Activated CD8-positive, alpha-beta T cell treated with anti-CD3 and anti-CD28 coated beads, Interleukin-2, amount 10 ng/mL, durations not matched to agents 7 days and 5 days (primary cell): ENCODE measurements around the gene EFNA5. TPM values are rescaled to one million over a fixed set of nuclear protein-coding genes. Genes with fewer than 3 reads are reported as not detected.

ENCODE experiments used
- ATAC-seq: fragments of 150-1000 bp; cut with Tn5 transposase; one replicate; pipeline ENCODE4 v1.10.0; 2021; ENCODE audit warnings: moderate library complexity
- CTCF ChIA-PET: fragments of 350-600 bp; sonication (Branson Sonifier 250); formaldehyde crosslinking; loops from one replicate; lab custom pipeline; 2021; ENCODE audit warnings: antibody characterized with exemption; lab: Charles Lee
- POLR2A ChIA-PET: fragments of 350-600 bp; sonication (Branson Sonifier 250); formaldehyde crosslinking; loops from one replicate; lab custom pipeline; 2021; ENCODE audit warnings: antibody characterized with exemption; lab: Charles Lee
- DNase-seq: peaks from one replicate; pipeline ENCODE4 v3.0.0-alpha.2; 2020
- H3K27ac Mint-ChIP-seq: one replicate; pipeline ENCODE4 v1.8.0; 2021; ENCODE audit warnings: mild to moderate bottlenecking, mixed read lengths
- H3K27me3 Mint-ChIP-seq: one replicate; pipeline ENCODE4 v1.8.0; 2021; ENCODE audit warnings: low read depth, mixed read lengths
- H3K36me3 Mint-ChIP-seq: one replicate; pipeline ENCODE4 v1.8.0; 2021; ENCODE audit warnings: low read depth, mixed read lengths
- H3K4me1 Mint-ChIP-seq: one replicate; pipeline ENCODE4 v1.8.0; 2021; ENCODE audit warnings: low read depth, mixed read lengths
- H3K4me3 Mint-ChIP-seq: one replicate; pipeline ENCODE4 v1.8.0; 2021; ENCODE audit warnings: mild to moderate bottlenecking, mixed read lengths
- H3K9me3 Mint-ChIP-seq: one replicate; pipeline ENCODE4 v1.8.0; 2022; ENCODE audit warnings: mixed read lengths; ENCODE audit not compliant: insufficient read depth
- total RNA-seq, 2 experiments: library from RNA; stranded (reverse); gene quantifications; one replicate each; pipeline ENCODE4 v1.2.3, GENCODE V29; 2021

The EFNA5 gene
- total RNA-seq, 2 experiments from 2014 or later, result not detected

GRCh38 chr5:107401470-107402122 is 269.1 kb downstream of the EFNA5 start:
- Mint-ChIP-seq H3K27me3 (peaks cover under 1% of the 10 kb centered on the region), H3K27ac (no peak overlapping the region), H3K9me3 (no peaks in the 10 kb centered on the region), H3K36me3 (no peaks in the 10 kb centered on the region), H3K4me1 (no peaks in the 10 kb centered on the region), H3K4me3 (no peak overlapping the region)
- DNase-seq, result no peak
- ATAC-seq, result no peak
- ChIA-PET POLR2A (no interaction called here), CTCF (no interaction called here)

GRCh38 chr5:107400328-107400727 is 270.4 kb downstream of the EFNA5 start:
- H3K27me3 Mint-ChIP-seq, result peaks cover 3% of the 10 kb centered on the region
- CTCF ChIA-PET, result no interaction called here

GRCh38 chr5:107398703-107399102 is 272.0 kb downstream of the EFNA5 start:
- no peaks in the 10 kb centered on the region for H3K36me3 Mint-ChIP-seq
- no peaks in the 10 kb centered on the region for H3K4me1 Mint-ChIP-seq
- no peak overlapping the region for H3K27ac Mint-ChIP-seq
- DNase-seq (no peak), ATAC-seq (no peak)
- peaks cover 3% of the 10 kb centered on the region for H3K27me3 Mint-ChIP-seq
- POLR2A ChIA-PET, result no interaction called here
- H3K4me3 Mint-ChIP-seq, result no peak overlapping the region
- H3K9me3 Mint-ChIP-seq, result no peaks in the 10 kb centered on the region
- CTCF ChIA-PET, result no interaction called here

More at GRCh38 chr5:107400328-107400727, 270.4 kb downstream of the EFNA5 start:
- no peak for ATAC-seq
- POLR2A ChIA-PET, result no interaction called here
- no peaks in the 10 kb centered on the region for H3K36me3 Mint-ChIP-seq
- H3K4me3 Mint-ChIP-seq, result no peak overlapping the region
- no peaks in the 10 kb centered on the region for H3K9me3 Mint-ChIP-seq
- H3K4me1 Mint-ChIP-seq, result no peaks in the 10 kb centered on the region
- H3K27ac Mint-ChIP-seq, result no peak overlapping the region
- DNase-seq, result no peak

GRCh38 chr5:107396351-107396690 is 274.4 kb downstream of the EFNA5 start:
- H3K4me1 Mint-ChIP-seq, result no peaks in the 10 kb centered on the region
- DNase-seq (no peak), ATAC-seq (no peak)
- H3K27ac Mint-ChIP-seq, result no peak overlapping the region
- H3K4me3 Mint-ChIP-seq, result no peak overlapping the region
- CTCF ChIA-PET, result interaction anchor here (1.1 kb wide), 1 partner anchor 176 kb away, joined by 3 read pairs; no protein-coding TSS in a partner anchor
- POLR2A ChIA-PET, result no interaction called here
- peaks cover 3% of the 10 kb centered on the region for H3K27me3 Mint-ChIP-seq
- no peaks in the 10 kb centered on the region for H3K36me3 Mint-ChIP-seq
- no peaks in the 10 kb centered on the region for H3K9me3 Mint-ChIP-seq

GRCh38 chr5:107395632-107396350 is 274.9 kb downstream of the EFNA5 start:
- ATAC-seq (no peak), DNase-seq (no peak)
- Mint-ChIP-seq H3K4me1 (no peaks in the 10 kb centered on the region), H3K27me3 (peaks cover 3% of the 10 kb centered on the region), H3K9me3 (no peaks in the 10 kb centered on the region), H3K4me3 (no peak overlapping the region), H3K36me3 (no peaks in the 10 kb centered on the region), H3K27ac (no peak overlapping the region)
- POLR2A ChIA-PET, result no interaction called here
- CTCF ChIA-PET, result interaction anchor here (1.1 kb wide), 1 partner anchor 177 kb away, joined by 3 read pairs; no protein-coding TSS in a partner anchor

GRCh38 chr5:107393851-107394250 is 276.9 kb downstream of the EFNA5 start:
- no peaks in the 10 kb centered on the region for H3K9me3 Mint-ChIP-seq
- CTCF ChIA-PET, result no interaction called here
- no peak overlapping the region for H3K4me3 Mint-ChIP-seq
- peaks cover 10% of the 10 kb centered on the region for H3K4me1 Mint-ChIP-seq
- H3K27ac Mint-ChIP-seq, result no peak overlapping the region
- no peak for ATAC-seq
- H3K36me3 Mint-ChIP-seq, result no peaks in the 10 kb centered on the region
- POLR2A ChIA-PET, result no interaction called here
- DNase-seq, result no peak
- H3K27me3 Mint-ChIP-seq, result peaks cover 3% of the 10 kb centered on the region

GRCh38 chr5:107391787-107392186 is 278.9 kb downstream of the EFNA5 start:
- DNase-seq (no peak), ATAC-seq (no peak)
- H3K4me1 Mint-ChIP-seq, result peaks cover 26% of the 10 kb centered on the region
- H3K36me3 Mint-ChIP-seq, result no peaks in the 10 kb centered on the region
- ChIA-PET CTCF (no interaction called here), POLR2A (no interaction called here)
- no peak overlapping the region for H3K27ac Mint-ChIP-seq
- no peaks in the 10 kb centered on the region for H3K9me3 Mint-ChIP-seq
- H3K27me3 Mint-ChIP-seq, result peaks cover 3% of the 10 kb centered on the region
- no peak overlapping the region for H3K4me3 Mint-ChIP-seq

- ATAC-seq (no peak), DNase-seq (no peak)
- peaks cover 26% of the 10 kb centered on the region for H3K4me1 Mint-ChIP-seq
- ChIA-PET CTCF (interaction anchor here (0.6 kb wide), 1 partner anchor 183 kb away, joined by 3 read pairs; no protein-coding TSS in a partner anchor), POLR2A (no interaction called here)
- no peaks in the 10 kb centered on the region for H3K36me3 Mint-ChIP-seq
- peaks cover 6% of the 10 kb centered on the region for H3K27me3 Mint-ChIP-seq
- H3K27ac Mint-ChIP-seq, result no peak overlapping the region
- H3K4me3 Mint-ChIP-seq, result no peak overlapping the region
- no peaks in the 10 kb centered on the region for H3K9me3 Mint-ChIP-seq
Measured at GRCh38 chr5:107389775-107390148, 281.0 kb downstream of the EFNA5 start.

- Mint-ChIP-seq H3K27ac (no peak overlapping the region), H3K4me1 (peaks cover 26% of the 10 kb centered on the region), H3K4me3 (no peak overlapping the region), H3K9me3 (no peaks in the 10 kb centered on the region), H3K27me3 (peaks cover 7% of the 10 kb centered on the region), H3K36me3 (no peaks in the 10 kb centered on the region)
- ChIA-PET CTCF (interaction anchor here (0.6 kb wide), 1 partner anchor 183 kb away, joined by 3 read pairs; no protein-coding TSS in a partner anchor), POLR2A (no interaction called here)
- DNase-seq (peak; percentile 34), ATAC-seq (peak; percentile 80)
Measured at GRCh38 chr5:107389130-107389774, 281.5 kb downstream of the EFNA5 start.

- H3K36me3 Mint-ChIP-seq, result no peaks in the 10 kb centered on the region
- H3K27me3 Mint-ChIP-seq, result peaks cover 7% of the 10 kb centered on the region
- H3K27ac Mint-ChIP-seq, result no peak overlapping the region
- POLR2A ChIA-PET, result no interaction called here
- no peak overlapping the region for H3K4me3 Mint-ChIP-seq
- DNase-seq (no peak), ATAC-seq (peak; percentile 51)
- CTCF ChIA-PET, result interaction anchor here (1.5 kb wide), 2 partner anchors 16 to 184 kb away, joined by 3 to 9 read pairs; no protein-coding TSS in a partner anchor
- H3K9me3 Mint-ChIP-seq, result no peaks in the 10 kb centered on the region
- peaks cover 26% of the 10 kb centered on the region for H3K4me1 Mint-ChIP-seq
Measured at GRCh38 chr5:107388141-107388861, 282.4 kb downstream of the EFNA5 start.

GRCh38 chr5:107387526-107388140 is 283.1 kb downstream of the EFNA5 start:
- Mint-ChIP-seq H3K4me3 (no peak overlapping the region), H3K27me3 (peaks cover 7% of the 10 kb centered on the region), H3K27ac (no peak overlapping the region), H3K36me3 (no peaks in the 10 kb centered on the region), H3K4me1 (peaks cover 26% of the 10 kb centered on the region), H3K9me3 (no peaks in the 10 kb centered on the region)
- ChIA-PET POLR2A (no interaction called here), CTCF (interaction anchor here (1.5 kb wide), 2 partner anchors 16 to 185 kb away, joined by 3 to 9 read pairs; no protein-coding TSS in a partner anchor)
- ATAC-seq (no peak), DNase-seq (no peak)
